Neuronal stem cell (in vitro differentiated cells): ENCODE data around the gene FUBP3.

Experiments
- DNase-seq: peaks from one replicate; pipeline ENCODE4 v3.0.0-alpha.2; 2013; ENCODE audit warnings: low spot score
- H2AFZ ChIP-seq: one replicate; pipeline ENCODE4 v1.6.1; 2013; ENCODE audit warnings: mild to moderate bottlenecking, low read length, inconsistent platforms
- H2AK5ac ChIP-seq: 2 replicates; pipeline ENCODE4 v1.6.1; 2013; ENCODE audit warnings: low read depth, mild to moderate bottlenecking, inconsistent platforms, low read length, moderate library complexity, mixed read lengths
- H2BK120ac ChIP-seq: 2 replicates; pipeline ENCODE4 v1.6.1; 2013; ENCODE audit warnings: low read depth, mild to moderate bottlenecking, inconsistent platforms, low read length, moderate library complexity, mixed read lengths
- H2BK12ac ChIP-seq: one replicate; pipeline ENCODE4 v1.6.1; 2013; ENCODE audit warnings: low read length, inconsistent platforms
- H2BK15ac ChIP-seq: 2 replicates; pipeline ENCODE4 v1.6.1; 2013; ENCODE audit warnings: mild to moderate bottlenecking, low read length, inconsistent platforms, mixed read lengths
- H2BK5ac ChIP-seq: one replicate; pipeline ENCODE4 v1.6.1; 2013; ENCODE audit warnings: inconsistent platforms, mild to moderate bottlenecking, low read length, moderate library complexity
- H3K14ac ChIP-seq: one replicate; pipeline ENCODE4 v1.6.1; 2013; ENCODE audit warnings: low read length, inconsistent platforms
- H3K18ac ChIP-seq: 2 replicates; pipeline ENCODE4 v1.6.1; 2013; ENCODE audit warnings: low read length, inconsistent platforms
- H3K23ac ChIP-seq: 2 replicates; pipeline ENCODE4 v1.6.1; 2013; ENCODE audit warnings: low read depth, mild to moderate bottlenecking, mixed read lengths, low read length, inconsistent platforms; ENCODE audit not compliant: poor library complexity
- H3K27ac ChIP-seq: replicated peaks from 3 replicates; pipeline ENCODE4 v1.5.1; 2013; ENCODE audit warnings: low read length, inconsistent platforms
- H3K27me3 ChIP-seq, 3 experiments: 2 replicates each; pipeline ENCODE4 v1.6.1; 2013; ENCODE audit warnings: low read length in 3 of 3, mild to moderate bottlenecking in 2 of 3, inconsistent platforms in 1 of 3, low read depth in 1 of 3, mixed read lengths in 1 of 3, moderate library complexity in 1 of 3; ENCODE audit not compliant: control insufficient read depth in 3 of 3, insufficient read depth in 3 of 3
- H3K36me3 ChIP-seq, 2 donors: replicated peaks in 1 of 2; 2 replicates each; pipeline ENCODE4 v1.6.1; 2013; ENCODE audit warnings: low read length in 2 of 2; ENCODE audit not compliant: control insufficient read depth in 2 of 2, insufficient read depth in 2 of 2
- H3K4ac ChIP-seq: 2 replicates; pipeline ENCODE4 v1.6.1; 2013; ENCODE audit warnings: inconsistent platforms, mild to moderate bottlenecking, low read length, moderate library complexity
- H3K4me1 ChIP-seq, 2 donors: 1 replicate in 1 of 2; 2 replicates in 1 of 2; pipeline ENCODE4 v1.6.1; 2013; ENCODE audit warnings: low read length in 2 of 2, low read depth in 1 of 2; ENCODE audit not compliant: control insufficient read depth in 2 of 2, insufficient read depth in 1 of 2
- H3K4me2 ChIP-seq: one replicate; pipeline ENCODE4 v1.6.1; 2013; ENCODE audit warnings: mild to moderate bottlenecking, low read length, inconsistent platforms; ENCODE audit not compliant: insufficient read depth, poor library complexity, severe bottlenecking
- H3K4me3 ChIP-seq, 2 donors: 2 replicates each; pipeline ENCODE4 v1.5.1; 2013; ENCODE audit warnings: low read length in 2 of 2, mild to moderate bottlenecking in 2 of 2, inconsistent platforms in 1 of 2, moderate library complexity in 1 of 2
- H3K79me1 ChIP-seq: one replicate; pipeline ENCODE4 v1.6.1; 2013; ENCODE audit warnings: low read depth, mild to moderate bottlenecking, inconsistent platforms, low read length, moderate library complexity
- H3K9ac ChIP-seq: one replicate; pipeline ENCODE4 v1.6.1; 2013; ENCODE audit warnings: mild to moderate bottlenecking, low read depth, low read length, inconsistent platforms; ENCODE audit not compliant: poor library complexity
- H3K9me3 ChIP-seq, 2 donors: replicated peaks in 1 of 2; 2 replicates each; pipeline versions ENCODE3 to v1.6.1; 2013; ENCODE audit warnings: low read length in 2 of 2, mild to moderate bottlenecking in 2 of 2, inconsistent platforms in 1 of 2, low read depth in 1 of 2, mixed read lengths in 1 of 2, moderate library complexity in 1 of 2; ENCODE audit not compliant: control insufficient read depth in 2 of 2, insufficient read depth in 1 of 2
- H4K8ac ChIP-seq: one replicate; pipeline ENCODE4 v1.6.1; 2013; ENCODE audit warnings: low read depth, mild to moderate bottlenecking, inconsistent platforms, low read length, moderate library complexity
- H4K91ac ChIP-seq: one replicate; pipeline ENCODE4 v1.6.1; 2013; ENCODE audit warnings: low read length, low read depth, mild to moderate bottlenecking, inconsistent platforms; ENCODE audit not compliant: poor library complexity
- WGBS, 2 donors: extraction: QIAGEN DNeasy Blood & Tissue Kit; methylation state at CpG; one replicate each; pipeline ENCODE4 v1.1.7; 2013; ENCODE audit warnings: missing lambda C conversion rate in 2 of 2, mixed read lengths in 1 of 2; ENCODE audit not compliant: insufficient read length in 2 of 2, insufficient replicate concordance in 1 of 2; ENCODE audit errors: extremely low coverage in 2 of 2; 5-methylcytosine and 5-hydroxymethylcytosine counted together

Gene FUBP3

GRCh38 chr9:130633336-130634190 is 54.2 kb downstream of the FUBP3 start:
- no peak overlapping the region for H3K18ac ChIP-seq
- H3K27ac ChIP-seq, result no peak overlapping the region
- peaks cover 50 to 87% of the 10 kb centered on the region in 2 donors for H3K36me3 ChIP-seq
- no peak overlapping the region for H3K4ac ChIP-seq
- DNase-seq, result no peak
- H3K9me3 ChIP-seq, result no peaks in the 10 kb centered on the region
- H2BK15ac ChIP-seq, result no peak overlapping the region
- no peak overlapping the region for H3K4me2 ChIP-seq
- H4K8ac ChIP-seq, result no peak overlapping the region
- H2BK5ac ChIP-seq, result no peak overlapping the region
- peak overlapping the region; percentile 69 for H2BK12ac ChIP-seq
- H2AFZ ChIP-seq, result no peak overlapping the region
- WGBS, 2 donors, result no CpG with 5 or more reads among the region's 25 CpGs
- no peak overlapping the region for H3K4me3 ChIP-seq
- H3K14ac ChIP-seq, result no peak overlapping the region
- no peak overlapping the region for H2BK120ac ChIP-seq
- H3K27me3 ChIP-seq, result no peaks in the 10 kb centered on the region
- peak overlapping the region; percentile 74 for H3K23ac ChIP-seq
- no peak overlapping the region for H4K91ac ChIP-seq
- peaks cover 8% of the 10 kb centered on the region for H3K79me1 ChIP-seq
- H2AK5ac ChIP-seq, result no peak overlapping the region
- H3K4me1 ChIP-seq, result peaks cover 8 to 13% of the 10 kb centered on the region in 2 donors
- H3K9ac ChIP-seq, result no peak overlapping the region

- peaks cover 8% of the 10 kb centered on the region for H3K79me1 ChIP-seq
- no peak overlapping the region for H2BK5ac ChIP-seq
- H4K91ac ChIP-seq, result no peak overlapping the region
- H3K27ac ChIP-seq, result no peak overlapping the region
- H3K9me3 ChIP-seq, result no peaks in the 10 kb centered on the region
- H3K9ac ChIP-seq, result no peak overlapping the region
- peaks cover 52 to 91% of the 10 kb centered on the region in 2 donors for H3K36me3 ChIP-seq
- H2BK12ac ChIP-seq, result no peak overlapping the region
- no peak overlapping the region for H2BK15ac ChIP-seq
- no peaks in the 10 kb centered on the region for H3K27me3 ChIP-seq
- H3K4me1 ChIP-seq, result peaks cover 9 to 14% of the 10 kb centered on the region in 2 donors
- DNase-seq, result no peak
- no peak overlapping the region for H4K8ac ChIP-seq
- H2AFZ ChIP-seq, result no peak overlapping the region
- peak overlapping the region; percentile 74 for H3K23ac ChIP-seq
- no peak overlapping the region for H2AK5ac ChIP-seq
- no CpG with 5 or more reads among the region's 14 CpGs for WGBS, 2 donors
- H3K4me2 ChIP-seq, result no peak overlapping the region
- H3K14ac ChIP-seq, result no peak overlapping the region
- no peak overlapping the region for H3K4me3 ChIP-seq
- no peak overlapping the region for H3K18ac ChIP-seq
- no peak overlapping the region for H2BK120ac ChIP-seq
- no peak overlapping the region for H3K4ac ChIP-seq
Measured at GRCh38 chr9:130634191-130634768, 54.9 kb downstream of the FUBP3 start.

- peaks cover 52 to 91% of the 10 kb centered on the region in 2 donors for H3K36me3 ChIP-seq
- no peak overlapping the region for H3K18ac ChIP-seq
- H2BK12ac ChIP-seq, result no peak overlapping the region
- no peak overlapping the region for H2AK5ac ChIP-seq
- no peak overlapping the region for H3K4ac ChIP-seq
- peaks cover 4 to 11% of the 10 kb centered on the region in 2 donors for H3K4me1 ChIP-seq
- no peak overlapping the region for H3K9ac ChIP-seq
- H2BK5ac ChIP-seq, result no peak overlapping the region
- H3K14ac ChIP-seq, result no peak overlapping the region
- no peaks in the 10 kb centered on the region for H3K27me3 ChIP-seq
- H4K8ac ChIP-seq, result no peak overlapping the region
- no peak overlapping the region for H4K91ac ChIP-seq
- no peak overlapping the region for H2AFZ ChIP-seq
- no peak overlapping the region for H2BK15ac ChIP-seq
- no peaks in the 10 kb centered on the region for H3K9me3 ChIP-seq
- peaks cover 8% of the 10 kb centered on the region for H3K79me1 ChIP-seq
- no CpG with 5 or more reads among the region's 8 CpGs for WGBS, 2 donors
- no peak overlapping the region for H3K4me2 ChIP-seq
- H3K27ac ChIP-seq, result no peak overlapping the region
- H2BK120ac ChIP-seq, result no peak overlapping the region
- DNase-seq, result no peak
- H3K4me3 ChIP-seq, result no peak overlapping the region
- no peak overlapping the region for H3K23ac ChIP-seq
Measured at GRCh38 chr9:130634801-130635200, 55.4 kb downstream of the FUBP3 start.

- Histone ChIP-seq H3K18ac (no peak overlapping the region), H3K4me3 (no peak overlapping the region), H2AFZ (no peak overlapping the region), H2BK120ac (no peak overlapping the region), H2BK15ac (no peak overlapping the region), H2BK5ac (no peak overlapping the region), H3K27me3 (no peaks in the 10 kb centered on the region), H2BK12ac (no peak overlapping the region), H3K9ac (no peak overlapping the region), H3K4ac (no peak overlapping the region), H4K91ac (no peak overlapping the region), H3K23ac (no peak overlapping the region), H3K4me1 (peaks cover 0 to 11% of the 10 kb centered on the region in 2 donors), H3K9me3 (no peaks in the 10 kb centered on the region), H2AK5ac (no peak overlapping the region), H3K36me3 (peaks cover 47 to 86% of the 10 kb centered on the region in 2 donors), H3K79me1 (peaks cover 8% of the 10 kb centered on the region), H4K8ac (no peak overlapping the region), H3K4me2 (no peak overlapping the region), H3K14ac (no peak overlapping the region), H3K27ac (no peak overlapping the region)
- DNase-seq, result no peak
- WGBS, 2 donors, result no CpG with 5 or more reads among the region's 6 CpGs
Measured at GRCh38 chr9:130635306-130635705, 55.9 kb downstream of the FUBP3 start.
